HFFc6 (cell line): ENCODE results near the gene STK10. TPM values are rescaled to one million over a fixed set of nuclear protein-coding genes. Genes with fewer than 3 reads are reported as not detected.
"Not testable (repeated sequence)": the region's sequence is repeated elsewhere in the genome, so short reads cannot be mapped to it uniquely, and the experiment has no call there.

Source experiments
- DNase-seq: peaks from one replicate; pipeline ENCODE4 v3.0.0-alpha.2; 2018
- H3K27ac Mint-ChIP-seq: 2 replicates; pipeline ENCODE4 v1.8.0; 2020; ENCODE audit warnings: mild to moderate bottlenecking, mixed read lengths
- H3K27me3 Mint-ChIP-seq: 2 replicates; pipeline ENCODE4 v1.8.0; 2021; ENCODE audit warnings: mild to moderate bottlenecking, moderate library complexity, mixed read lengths; ENCODE audit not compliant: insufficient read depth
- H3K36me3 Mint-ChIP-seq: 2 replicates; pipeline ENCODE4 v1.8.0; 2021; ENCODE audit warnings: low read depth, mixed read lengths
- H3K4me1 Mint-ChIP-seq: 2 replicates; pipeline ENCODE4 v1.8.0; 2020; ENCODE audit warnings: low read depth, mixed read lengths
- H3K4me3 Mint-ChIP-seq: 2 replicates; pipeline ENCODE4 v1.8.0; 2020; ENCODE audit warnings: mild to moderate bottlenecking, moderate library complexity, mixed read lengths
- H3K9me3 Mint-ChIP-seq: 2 replicates; pipeline ENCODE4 v1.8.0; 2020; ENCODE audit warnings: mild to moderate bottlenecking, mixed read lengths
- CTCF ChIP-seq: fragments of 200-600 bp; sonication (generic); IDR thresholded peaks from 2 replicates; pipeline ENCODE4 v1.5.0; 2021; ENCODE audit warnings: antibody characterized with exemption, mild to moderate bottlenecking
- total RNA-seq, 6 experiments: library from RNA; stranded (reverse); fragmentation: NEBNext Ultra II Directional; extraction: Animal tissue kit (Norgen Biotek cat#: 25700); gene quantifications; 2 replicates in 1 of 6; 3 replicates in 5 of 6; pipeline ENCODE4 v1.2.3, GENCODE V29; 2021

Gene STK10
- total RNA-seq, 6 experiments from 2014 or later = 39.8 to 51.6 (median 47.5) TPM

- H3K4me1 Mint-ChIP-seq = no peaks in the 10 kb centered on the region; the same call in 1 of the 2 replicates
- H3K9me3 Mint-ChIP-seq = peaks cover 19% of the 10 kb centered on the region
- no peak for DNase-seq
- no peak overlapping the region for H3K4me3 Mint-ChIP-seq
- peaks cover 18% of the 10 kb centered on the region for H3K36me3 Mint-ChIP-seq
- TF ChIP-seq CTCF = no peak
- peaks cover 9% of the 10 kb centered on the region; the same call in 1 of the 2 replicates for H3K27me3 Mint-ChIP-seq
- no peak overlapping the region for H3K27ac Mint-ChIP-seq
These were observed 158.1 kb downstream of the STK10 start for GRCh38 chr5:172029876-172030275.

GRCh38 chr5:172028167-172028566 lies 159.9 kb downstream of the STK10 start:
- no peak for DNase-seq
- Mint-ChIP-seq H3K27me3 (peaks cover 4% of the 10 kb centered on the region; the same call in 1 of the 2 replicates), H3K27ac (no peak overlapping the region), H3K36me3 (peaks cover 18% of the 10 kb centered on the region), H3K4me3 (no peak overlapping the region), H3K9me3 (peaks cover 19% of the 10 kb centered on the region), H3K4me1 (no peaks in the 10 kb centered on the region; the same call in 1 of the 2 replicates)
- no peak for TF ChIP-seq CTCF

- H3K9me3 Mint-ChIP-seq, H3K4me1 Mint-ChIP-seq, H3K27ac Mint-ChIP-seq, H3K36me3 Mint-ChIP-seq, H3K4me3 Mint-ChIP-seq, H3K27me3 Mint-ChIP-seq: not testable (repeated sequence)
- peak; percentile 10 for DNase-seq
These were observed 167.8 kb downstream of the STK10 start for GRCh38 chr5:172020110-172020786.

- Mint-ChIP-seq H3K36me3 (no peaks in the 10 kb centered on the region), H3K27ac (no peak overlapping the region), H3K27me3 (no peaks in the 10 kb centered on the region), H3K4me1 (no peaks in the 10 kb centered on the region), H3K9me3 (no peaks in the 10 kb centered on the region), H3K4me3 (no peak overlapping the region)
- no peak for TF ChIP-seq CTCF
- DNase-seq = no peak
These were observed 172.7 kb downstream of the STK10 start for GRCh38 chr5:172015346-172015745.

GRCh38 chr5:172010278-172010677 lies 177.7 kb downstream of the STK10 start:
- peaks cover 25% of the 10 kb centered on the region for H3K4me1 Mint-ChIP-seq
- no peak for DNase-seq

More at GRCh38 chr5:172010278-172010677, 177.7 kb downstream of the STK10 start:
- TF ChIP-seq CTCF = no peak
- 0 out of 2 replicates have a peak, but pooled peaks cover 7% of the 10 kb centered on the region for H3K36me3 Mint-ChIP-seq
- H3K4me3 Mint-ChIP-seq = no peak overlapping the region
- no peak overlapping the region for H3K27ac Mint-ChIP-seq
- H3K27me3 Mint-ChIP-seq = peaks cover 8% of the 10 kb centered on the region
- no peaks in the 10 kb centered on the region for H3K9me3 Mint-ChIP-seq
